Measurements from ENCODE around the gene DDA1.
"Not testable (repeated sequence)": the region's sequence is repeated elsewhere in the genome, so short reads cannot be mapped to it uniquely, and the experiment has no call there.

The DDA1 gene

DNA sequence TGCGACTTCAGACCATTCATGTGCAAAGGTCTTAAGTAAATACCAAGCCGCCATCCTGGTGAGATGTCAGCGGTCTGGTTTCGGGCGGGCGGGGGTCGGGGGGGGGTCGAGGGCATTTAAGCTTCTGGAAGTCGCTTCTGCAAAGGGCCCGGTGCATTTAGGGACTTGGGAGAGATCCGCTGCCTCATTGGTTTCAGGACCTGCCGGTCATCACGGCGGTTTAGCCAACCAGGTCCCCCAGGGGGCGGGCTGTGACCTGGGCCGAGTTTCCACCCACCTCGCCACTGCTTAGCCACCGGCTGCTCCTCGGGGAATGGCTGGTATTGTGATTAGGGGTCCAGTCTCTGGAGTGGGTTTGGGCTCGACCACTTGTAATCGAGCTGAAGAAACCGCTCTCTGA lies 19.9 kb upstream of the DDA1 start:
- no peak for DNase-seq

DNA sequence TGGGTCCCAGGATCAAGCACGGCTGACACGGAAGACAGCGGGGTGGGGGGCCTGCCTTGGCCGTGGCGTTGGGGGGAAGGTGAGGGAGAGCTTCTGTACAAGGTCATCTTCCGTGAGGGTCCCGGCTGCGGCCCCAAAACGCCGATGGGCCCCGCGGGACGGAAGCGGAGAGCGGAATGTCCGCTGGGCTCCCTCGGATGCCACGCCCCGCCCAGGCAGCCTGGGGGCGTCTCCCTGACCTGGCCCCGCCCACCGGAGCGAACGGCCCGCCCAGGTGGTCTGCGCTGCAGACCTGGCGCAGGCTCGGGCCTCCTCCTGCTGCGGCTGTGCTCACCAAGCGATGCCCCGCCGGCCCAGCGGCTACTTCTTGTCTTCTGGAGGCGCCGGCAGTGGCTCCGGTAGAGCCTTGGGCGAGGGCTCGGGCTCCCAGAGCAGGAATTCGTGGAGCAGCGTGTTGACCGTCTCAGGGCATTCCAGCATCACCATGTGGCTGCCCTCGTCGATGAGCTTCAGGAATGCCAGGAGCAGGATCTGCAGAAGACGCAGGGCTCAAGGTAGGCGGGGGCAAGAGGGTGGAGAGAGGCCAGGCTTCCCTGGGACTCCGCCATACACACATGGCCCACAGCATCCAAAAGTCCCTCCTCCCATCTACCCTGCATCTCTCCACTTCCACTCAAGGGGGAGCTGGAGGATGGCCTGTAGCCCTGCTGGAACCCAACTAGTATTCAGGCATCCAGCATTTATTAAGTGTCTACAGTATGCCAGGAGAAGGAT lies 16.9 kb upstream of the DDA1 start:
- DNase-seq, result no peak

DNA sequence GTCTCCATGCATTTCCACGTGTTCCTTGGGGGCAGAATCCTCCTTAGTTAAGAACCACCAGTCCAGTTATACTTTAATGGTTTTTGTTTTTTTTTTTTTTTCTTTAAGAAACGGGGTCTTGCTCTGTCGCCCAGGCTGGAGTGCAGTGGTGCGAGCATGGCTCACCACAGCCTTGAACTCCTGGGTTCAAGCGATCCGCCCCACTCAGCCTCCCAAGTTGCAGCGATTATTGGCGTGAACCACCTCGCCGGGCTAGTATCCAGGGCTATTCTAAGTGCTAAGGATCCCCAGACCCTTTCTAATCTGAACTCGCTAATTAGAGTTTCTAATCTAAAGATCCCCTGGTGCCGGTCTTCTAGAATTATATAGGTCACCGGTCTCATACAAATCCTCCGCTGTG lies 15.8 kb upstream of the DDA1 start:
- no peak for DNase-seq

DNA sequence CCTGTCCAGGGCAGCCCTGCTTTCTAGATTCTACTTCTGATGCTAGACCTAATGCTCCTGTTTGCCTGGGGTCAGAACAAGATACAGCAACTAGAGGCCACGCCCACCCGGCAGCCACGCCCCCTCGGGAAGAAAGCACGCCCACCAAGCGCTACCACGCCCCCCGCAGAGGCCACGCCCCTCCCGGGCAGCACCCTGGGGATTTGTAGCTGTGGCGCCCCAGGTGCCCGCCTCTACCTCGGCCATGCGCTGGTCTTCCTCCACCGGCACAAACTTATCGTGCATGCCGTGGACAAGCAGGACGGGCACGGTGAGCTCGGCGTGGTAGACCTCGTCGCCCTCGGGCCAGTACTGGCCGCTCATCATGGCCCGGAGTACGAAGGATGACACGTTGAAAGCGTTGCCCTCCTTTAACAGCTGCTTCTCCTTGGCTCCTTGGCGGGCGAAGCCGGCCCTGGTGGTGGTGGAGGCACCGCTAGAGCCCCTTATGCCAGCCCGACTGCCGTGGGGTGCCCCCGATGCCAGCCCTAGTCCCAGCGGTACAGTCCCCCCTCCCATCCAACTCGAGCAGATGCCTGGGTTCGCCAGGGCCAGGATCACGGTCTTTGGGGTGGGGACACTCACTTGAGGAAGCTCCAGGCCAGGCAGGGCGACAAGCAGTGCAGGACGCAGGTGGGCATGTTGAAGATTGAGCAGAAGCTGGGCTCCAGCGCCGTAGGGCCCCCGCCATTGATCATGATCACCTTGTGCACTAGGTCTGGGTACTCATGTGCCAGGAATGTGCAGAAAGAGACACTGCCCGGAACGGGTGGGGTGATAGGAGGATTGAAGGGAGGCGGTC lies 15.1 kb upstream of the DDA1 start:
- DNase-seq, result peak; percentile 22

DNA sequence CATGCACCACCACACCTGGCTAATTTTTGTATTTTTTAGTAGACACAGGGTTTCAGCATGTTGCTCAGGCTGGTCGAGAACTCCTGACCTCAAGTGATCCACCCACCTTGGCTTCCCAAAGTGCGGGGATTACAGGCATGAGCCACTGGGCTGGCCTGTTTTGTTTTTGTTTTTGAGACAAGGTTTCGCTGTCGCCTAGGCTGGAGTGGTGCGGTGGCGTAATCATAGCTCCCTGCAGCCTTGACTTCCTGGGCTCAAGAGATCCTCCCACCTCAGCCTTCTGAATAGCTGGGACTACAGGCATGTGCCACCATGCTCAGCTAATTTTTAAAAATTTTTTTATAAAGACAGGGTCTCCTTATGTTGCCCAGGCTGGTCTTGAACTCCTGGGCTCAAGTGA lies 13.8 kb upstream of the DDA1 start:
- not testable (repeated sequence) for DNase-seq

DNA sequence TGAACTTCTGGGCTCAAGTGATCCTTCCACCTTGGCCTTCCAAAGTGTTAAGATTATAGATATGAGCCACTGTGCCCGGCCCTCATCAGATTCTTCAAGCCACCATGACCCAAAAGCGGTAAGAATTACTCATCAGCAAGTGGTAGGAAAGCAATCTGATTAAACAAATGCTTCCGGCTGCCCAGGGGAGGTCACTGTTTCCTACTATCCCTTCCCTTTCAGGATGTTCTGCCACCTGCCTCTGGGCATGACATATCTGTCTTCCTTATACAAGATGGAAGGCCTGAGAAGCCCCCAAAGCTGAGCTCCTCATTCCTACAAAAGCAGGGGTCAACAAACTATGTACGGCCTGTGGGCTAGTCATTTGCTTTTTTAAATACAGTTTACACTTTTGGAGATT lies 13.1 kb upstream of the DDA1 start:
- DNase-seq, result no peak

DNA sequence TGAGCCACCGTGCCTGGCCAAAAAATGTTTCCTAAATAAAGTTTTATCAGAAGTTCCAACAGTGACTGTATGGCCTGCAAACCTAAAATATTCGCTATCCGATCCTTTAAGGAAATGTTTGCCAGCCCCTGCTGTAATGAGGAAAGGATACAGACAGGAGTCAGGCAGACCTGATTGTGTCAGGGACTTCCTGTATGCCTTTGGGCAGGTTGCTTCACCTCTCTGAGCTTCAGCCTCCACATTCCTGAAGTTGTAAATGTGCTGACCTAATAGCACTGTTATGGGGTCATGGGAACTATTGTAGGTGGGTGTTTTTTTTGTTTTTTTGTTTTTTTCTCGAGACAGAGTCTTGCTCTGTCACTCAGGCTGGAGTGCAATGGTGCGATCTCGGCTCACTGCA lies 12.4 kb upstream of the DDA1 start:
- DNase-seq, result no peak

DNA sequence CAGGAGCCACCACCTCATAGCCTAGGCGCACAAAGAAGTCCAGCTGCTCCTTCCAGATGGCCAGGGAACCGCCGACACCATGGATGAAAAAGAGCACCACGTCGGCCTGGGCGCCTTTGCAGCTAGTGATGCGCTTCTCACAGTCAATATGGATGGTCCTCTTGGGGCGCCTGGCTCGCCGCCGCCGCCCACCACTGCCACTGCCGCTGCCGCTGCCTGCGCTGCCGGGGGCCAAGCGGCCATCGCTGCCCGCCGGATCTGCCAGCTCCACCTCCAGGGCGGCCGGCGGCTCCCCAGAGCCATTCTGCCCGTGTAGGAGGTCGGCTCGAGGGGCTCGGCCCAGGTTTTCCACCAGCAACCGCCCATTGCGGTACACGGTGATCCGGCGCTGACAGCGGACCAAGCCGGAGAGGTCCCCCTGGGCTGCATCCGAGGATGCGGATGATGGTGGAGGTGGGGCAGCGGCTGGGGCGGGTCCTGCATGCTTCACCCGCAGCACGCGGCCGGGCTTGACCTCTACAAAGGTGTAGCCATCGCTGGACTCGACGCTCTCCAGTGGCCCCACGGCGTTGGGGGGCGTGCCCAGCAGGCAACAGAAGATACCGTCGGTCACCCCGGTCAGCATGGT lies 8.3 kb upstream of the DDA1 start:
- no peak for DNase-seq

DNA sequence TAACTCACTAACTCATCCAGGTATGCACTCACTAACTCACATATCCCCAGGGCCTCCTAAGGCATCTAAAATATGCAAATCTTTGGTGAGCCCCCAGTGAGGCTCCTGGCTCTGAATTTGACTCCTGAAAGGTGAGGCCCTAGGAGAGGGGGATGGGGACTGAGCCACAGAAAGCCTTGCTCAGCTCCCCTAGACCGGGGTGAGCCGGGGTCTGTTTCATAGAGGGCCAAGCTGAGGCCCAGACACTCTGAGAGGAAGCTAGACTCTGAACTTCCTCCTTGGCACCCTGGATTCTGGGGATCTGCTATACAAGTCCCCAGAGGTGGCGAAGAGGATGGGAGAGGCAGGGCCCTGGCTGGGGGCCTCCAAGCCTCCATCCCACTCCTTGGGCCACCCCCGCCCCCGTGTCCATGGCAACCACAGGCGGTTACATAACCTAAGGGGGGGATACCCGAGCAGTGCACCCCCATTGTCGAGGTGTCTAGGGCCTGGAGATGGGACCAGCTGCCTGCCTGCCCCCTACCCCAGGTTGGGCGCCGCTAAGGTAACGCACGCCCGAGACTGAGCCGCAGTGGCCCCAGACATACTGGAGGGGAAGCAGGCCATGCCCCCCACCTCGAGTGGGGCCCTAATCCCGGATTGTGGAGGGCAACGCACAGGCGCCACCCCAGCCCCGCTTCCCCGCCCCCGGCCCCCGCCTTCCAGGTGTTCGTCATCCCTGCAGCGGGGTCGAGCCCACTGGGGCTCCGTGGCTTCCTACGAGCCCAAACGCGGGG lies 6.8 kb upstream of the DDA1 start:
- no peak for DNase-seq

DNA sequence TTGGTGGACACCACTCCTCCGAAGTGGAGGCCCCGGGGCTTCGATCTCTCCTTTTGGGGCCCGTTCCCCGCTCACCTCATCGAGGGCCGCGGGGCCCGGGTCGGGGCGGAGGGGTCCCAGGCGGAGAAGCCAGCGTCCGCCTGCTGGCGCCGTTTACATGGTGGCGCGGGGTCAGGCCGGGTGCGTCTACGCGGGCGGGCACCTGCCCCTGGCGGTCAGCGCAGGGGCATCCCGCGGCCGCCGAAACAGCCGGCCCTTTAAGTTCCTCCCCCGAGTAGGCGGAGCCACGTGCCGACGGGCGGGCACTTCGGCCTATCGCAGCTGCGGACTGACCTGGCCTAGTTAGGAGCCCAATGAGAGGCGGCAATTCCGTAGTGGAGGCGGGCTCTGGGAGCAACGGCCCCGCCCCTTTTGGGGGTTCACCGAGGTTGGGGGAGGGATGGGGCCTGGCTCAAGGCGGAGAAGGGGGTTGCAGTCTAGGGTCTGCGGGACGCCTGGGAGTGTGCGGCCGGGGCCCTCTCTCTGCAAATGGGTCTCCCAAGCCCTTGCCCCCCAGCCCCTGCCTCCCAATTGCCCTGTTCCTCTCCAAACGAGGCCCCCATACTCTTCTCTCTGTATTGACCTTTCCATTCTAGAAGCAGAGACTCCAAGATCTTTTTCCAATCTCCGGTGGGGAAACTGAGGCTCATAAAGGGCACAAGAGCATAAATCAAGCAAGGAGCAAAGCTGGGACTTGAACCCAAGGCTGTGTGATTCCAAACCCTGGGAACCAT lies 6.0 kb upstream of the DDA1 start, which contains the start of gene ABHD8:
TSS of gene ABHD8 (minus strand) at position 259 of the 773 bp plus-strand sequence. CDS start 1,809 bp downstream, outside the sequence.
- DNase-seq, result peak; percentile 82

DNA sequence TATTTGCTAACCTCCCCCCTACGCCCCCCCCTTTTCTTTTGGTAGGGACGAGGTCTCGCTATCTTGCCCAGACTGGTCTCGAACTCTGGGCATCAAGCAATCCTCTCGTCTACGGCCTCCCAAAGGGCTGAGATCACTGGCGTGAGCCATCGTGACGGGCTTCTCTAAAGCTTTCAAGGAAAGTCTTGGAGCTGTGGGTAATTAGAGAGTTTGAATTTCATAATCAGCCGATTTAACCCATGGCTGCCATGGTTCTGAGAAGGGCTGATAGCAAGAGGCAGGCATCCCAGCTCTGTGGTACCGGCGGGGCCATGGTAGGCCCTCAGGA lies 5.5 kb upstream of the DDA1 start:
- DNase-seq, result no peak

DNA sequence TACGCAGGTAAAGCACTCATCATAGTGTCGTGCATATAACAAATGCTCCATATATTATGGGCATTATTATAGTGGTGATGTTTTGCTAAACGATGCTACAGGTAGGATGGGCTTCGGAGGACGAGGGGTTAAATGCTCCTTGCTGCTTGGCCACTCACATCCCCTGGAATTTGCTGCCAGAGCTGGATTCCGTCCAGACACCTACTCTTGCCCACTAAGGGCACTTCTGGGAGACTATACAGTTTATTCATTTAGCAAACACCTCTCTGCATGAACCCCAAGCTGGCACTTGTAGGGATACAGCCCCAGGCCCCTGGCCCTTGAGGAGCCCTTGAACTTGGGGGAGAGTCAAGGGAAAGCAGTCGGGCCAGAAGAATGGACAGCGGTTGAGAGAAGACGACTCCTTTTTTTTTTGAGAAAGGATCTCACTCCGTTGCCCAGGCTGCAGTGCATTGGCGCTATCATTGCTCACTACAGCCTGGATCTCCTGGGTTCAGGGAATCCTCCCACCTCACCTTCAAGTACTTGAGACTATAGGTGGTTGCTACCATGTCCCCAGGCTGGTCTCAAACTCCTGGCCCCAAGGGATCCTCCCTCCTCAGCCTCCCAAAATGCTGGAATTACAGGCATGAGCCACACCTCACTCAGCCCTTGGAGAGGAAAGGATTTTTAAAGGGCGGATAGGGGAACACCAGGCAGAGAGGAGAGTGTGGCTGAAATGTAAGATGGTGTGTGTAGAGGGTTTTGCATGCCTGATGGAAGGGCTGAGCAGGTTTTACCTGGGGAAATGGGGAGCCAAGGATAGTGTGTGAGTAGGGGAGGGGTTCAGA lies 4.8 kb upstream of the DDA1 start:
- no peak for DNase-seq

DNA sequence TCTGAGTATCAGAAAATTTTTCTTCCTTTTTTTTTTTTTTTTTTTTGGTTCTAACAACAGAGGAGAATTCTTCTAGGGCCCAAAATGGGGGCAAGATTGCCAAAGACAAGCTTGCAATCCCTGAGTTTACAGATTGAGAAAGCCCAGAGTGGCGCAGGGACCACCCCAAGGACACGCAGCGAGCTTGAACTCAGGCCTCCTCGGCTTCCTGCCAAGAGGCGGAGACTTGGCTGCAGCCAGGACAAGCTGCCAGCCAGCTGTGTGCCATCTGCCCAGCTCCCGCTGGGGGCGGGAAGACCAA lies 4.2 kb upstream of the DDA1 start:
- DNase-seq, result no peak

DNA sequence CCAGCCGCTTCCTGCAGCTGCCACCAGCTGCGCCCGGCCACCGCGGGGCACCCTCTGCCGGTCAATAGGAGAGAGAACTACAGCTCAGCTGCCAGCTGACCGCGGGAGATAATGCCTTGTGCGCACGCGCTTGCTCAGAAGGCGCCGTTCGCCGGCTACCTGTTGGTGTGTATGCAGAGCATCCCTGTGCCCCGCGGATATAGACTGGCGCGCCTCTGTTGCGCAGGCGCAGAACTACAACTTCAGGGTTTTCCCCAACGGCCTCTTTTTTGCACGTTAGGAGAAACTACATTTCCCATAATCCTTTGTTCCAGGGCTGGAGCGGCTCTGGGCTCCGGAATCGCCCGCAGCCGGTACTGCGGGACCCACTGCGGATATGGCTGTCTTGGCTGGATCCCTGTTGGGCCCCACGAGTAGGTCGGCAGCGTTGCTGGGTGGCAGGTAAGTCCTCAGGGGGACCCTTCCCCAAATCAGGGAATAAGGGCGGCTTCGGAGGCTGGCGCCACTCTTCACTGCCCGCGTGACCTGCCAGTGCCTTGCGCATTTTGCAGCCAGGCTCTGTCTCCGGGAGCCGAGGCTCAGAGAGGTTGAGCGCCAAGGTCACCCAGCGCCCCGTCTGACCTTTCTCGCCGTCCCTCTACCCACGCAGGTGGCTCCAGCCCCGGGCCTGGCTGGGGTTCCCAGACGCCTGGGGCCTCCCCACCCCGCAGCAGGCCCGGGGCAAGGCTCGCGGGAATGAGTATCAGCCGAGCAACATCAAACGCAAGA lies 3.7 kb upstream of the DDA1 start, which contains the start of gene MRPL34:
TSS of gene MRPL34 (plus strand) at position 356 of the 768 bp plus-strand sequence. CDS start at position 377, 21 bp downstream.
- DNase-seq, result peak; percentile 94

DNA sequence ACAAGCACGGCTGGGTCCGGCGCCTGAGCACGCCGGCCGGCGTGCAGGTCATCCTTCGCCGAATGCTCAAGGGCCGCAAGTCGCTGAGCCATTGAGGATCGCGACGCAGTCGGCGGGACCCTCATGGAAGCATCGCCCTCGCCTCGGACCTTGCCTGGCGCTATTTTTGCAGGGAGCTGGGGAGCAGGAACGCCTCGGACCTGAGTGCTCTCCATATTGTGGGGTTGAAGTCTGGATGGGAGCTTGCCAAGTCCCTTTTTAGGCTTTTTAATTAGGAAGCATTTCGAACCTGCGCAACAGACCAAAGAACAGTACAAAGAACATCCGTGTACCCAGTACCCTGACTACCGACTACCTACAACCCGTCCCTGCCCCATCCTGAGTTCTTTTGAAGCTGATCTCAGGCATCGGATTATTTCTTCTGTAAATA lies 3.1 kb upstream of the DDA1 start:
- DNase-seq, result no peak

DNA sequence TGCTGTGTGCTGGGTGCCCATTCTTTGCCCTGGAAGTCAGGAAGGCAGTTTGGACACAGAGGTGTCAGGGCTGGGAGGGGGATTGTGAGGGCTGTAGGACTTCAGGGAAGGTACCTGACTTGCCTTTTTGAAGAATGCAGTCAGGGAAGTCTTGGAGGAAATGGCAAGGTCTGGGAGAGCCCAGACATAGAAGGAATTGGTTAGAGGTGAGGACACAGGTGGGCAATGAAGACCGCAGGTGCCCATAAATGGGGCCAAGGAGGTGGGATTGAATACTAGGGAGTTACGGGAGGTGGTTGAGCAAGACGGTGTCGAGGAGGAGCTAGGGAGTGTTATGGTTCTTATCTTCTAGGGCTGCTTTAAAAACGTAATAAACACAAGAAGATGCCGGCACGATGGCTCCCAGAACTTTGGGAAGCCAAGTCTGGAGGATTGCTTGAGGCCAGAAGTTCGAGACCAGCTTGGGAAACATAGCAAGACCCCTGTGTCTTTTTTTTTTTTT lies 1.4 kb upstream of the DDA1 start:
- no peak for DNase-seq

DNA sequence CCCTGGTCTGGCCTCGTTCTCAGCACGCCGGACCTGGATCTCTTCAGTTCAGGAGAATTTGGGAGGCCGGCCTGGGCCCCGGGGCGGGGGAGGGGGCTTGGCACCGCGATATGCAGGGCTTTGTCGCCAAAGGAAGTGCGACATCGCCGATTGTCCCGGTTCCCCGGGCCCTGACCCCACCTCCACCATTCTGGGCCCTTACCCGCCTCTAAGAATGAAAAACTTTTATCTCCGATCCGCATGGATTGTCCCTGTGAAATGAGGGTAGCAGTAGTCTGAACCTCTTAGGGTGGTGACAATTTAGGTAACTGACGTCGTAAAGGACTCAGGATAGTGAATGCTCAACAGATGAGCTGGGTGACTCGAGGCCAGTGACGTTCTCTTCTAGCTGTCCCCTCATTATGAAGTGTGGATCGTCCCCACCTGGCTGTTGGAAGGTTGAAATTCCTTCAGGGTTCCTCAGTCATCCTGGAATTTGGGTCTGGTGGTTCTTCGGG lies 650 bp downstream of the DDA1 start:
- no peak for DNase-seq

DNA sequence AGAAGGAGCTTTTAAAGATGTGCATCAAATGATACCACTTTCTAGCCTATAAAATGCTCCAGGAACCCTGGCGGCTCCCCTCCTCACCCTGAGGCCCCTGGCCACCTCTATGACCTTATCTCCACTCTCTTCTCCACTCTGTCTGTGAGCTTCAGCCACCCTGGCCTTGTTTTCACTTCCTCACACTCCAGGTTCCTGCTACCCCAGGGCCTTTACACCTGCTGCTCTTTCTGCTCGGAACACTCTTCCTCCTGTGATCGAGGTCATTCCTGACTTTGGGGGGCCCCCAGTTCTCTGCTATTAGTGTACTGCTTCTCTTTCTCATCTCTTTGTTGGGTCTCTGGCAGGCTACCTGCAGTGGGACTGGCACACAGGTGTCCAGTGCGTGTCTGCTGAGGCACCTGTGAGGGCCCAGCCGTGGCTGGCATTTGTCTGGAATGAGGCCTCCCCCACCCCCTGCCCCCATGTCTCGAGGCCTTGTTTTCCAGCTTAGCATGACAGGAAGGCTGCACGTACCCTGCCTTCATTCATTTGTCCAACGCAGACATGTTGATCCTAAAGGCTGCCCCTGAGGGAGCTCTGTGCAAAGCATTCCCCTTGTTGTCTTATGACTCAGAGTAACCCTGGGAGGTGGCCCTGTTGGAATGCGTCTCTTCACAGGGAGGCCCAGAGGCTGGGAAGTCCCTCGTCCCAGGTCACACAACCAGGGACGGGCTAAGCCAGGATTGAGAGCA lies 2.3 kb downstream of the DDA1 start:
- DNase-seq, result no peak
